ENCODE data around the gene SHANK1. TPM values are rescaled to one million over a fixed set of nuclear protein-coding genes. Genes with fewer than 3 reads are reported as not detected.
A peak's percentile ranks its signal among the peaks of the same experiment; 100 is the strongest.

Gene SHANK1
- total and polyA plus RNA-seq, 11 donors: 0.03 to 2.1 (median 0.44) TPM; not detected in 1

- Histone ChIP-seq H3K9me3 (peaks cover 0 to 7% (median 0%) of the 10 kb centered on the region in 12 donors), H3K36me3 (no peaks in the 10 kb centered on the region), H3K27me3 (peaks cover 10 to 70% (median 32%) of the 10 kb centered on the region in 9 donors), H3K27ac (no peak overlapping the region), H3K4me1 (peaks cover 0 to 19% (median 5%) of the 10 kb centered on the region in 12 donors), H3K4me3 (no peak overlapping the region)
- 19 to 35% (median 29%) methylated on average over 5 to 6 of the region's 6 CpGs for WGBS, 4 donors
- ATAC-seq (no peak), DNase-seq (no peak)
- TF ChIP-seq POLR2A (IDR thresholded peaks at IDR 0.05) (no peak), CTCF (IDR thresholded peaks at IDR 0.05) (no peak)
- intact Hi-C loops (cut with DNase I): no loop called here
Observed at GRCh38 chr19:50660088-50660366, 59.6 kb downstream of the SHANK1 start.

GRCh38 chr19:50659318-50660087 lies 60.1 kb downstream of the SHANK1 start:
- no peak for ATAC-seq
- Histone ChIP-seq H3K27me3 (peaks cover 8 to 65% (median 32%) of the 10 kb centered on the region in 9 donors), H3K4me1 (peaks cover 0 to 19% (median 5%) of the 10 kb centered on the region in 12 donors), H3K27ac (no peak overlapping the region), H3K36me3 (no peaks in the 10 kb centered on the region), H3K4me3 (peak overlapping the region in 9 of 12 donors; percentile 13 to 49 (median 41)), H3K9me3 (peaks cover 0 to 10% (median 0%) of the 10 kb centered on the region in 12 donors)
- no peak for DNase-seq
- 1 to 3% (median 3%) methylated on average over 28 to 36 of the region's 37 CpGs for WGBS, 4 donors
- intact Hi-C loops (cut with DNase I): no loop called here
- TF ChIP-seq POLR2A (IDR thresholded peaks at IDR 0.05) (no peak), CTCF (IDR thresholded peaks at IDR 0.05) (no peak)

- H3K27ac ChIP-seq: peak overlapping the region in 5 of 12 donors; percentile 5 to 64 (median 45)
Observed at GRCh38 chr19:50658441-50659317, 60.9 kb downstream of the SHANK1 start.

More at GRCh38 chr19:50658441-50659317, 60.9 kb downstream of the SHANK1 start:
- peak; percentile 46 to 83 (median 54) for DNase-seq
- Histone ChIP-seq H3K27me3 (peaks cover 8 to 62% (median 32%) of the 10 kb centered on the region in 9 donors), H3K4me3 (peak overlapping the region in 10 of 12 donors; percentile 13 to 49 (median 40)), H3K9me3 (peaks cover 0 to 10% (median 0%) of the 10 kb centered on the region in 12 donors), H3K36me3 (no peaks in the 10 kb centered on the region), H3K4me1 (peaks cover 0 to 19% (median 5%) of the 10 kb centered on the region in 12 donors)
- ATAC-seq: peak; percentile 23 to 85 (median 78)
- intact Hi-C loops (cut with DNase I): no loop called here
- TF ChIP-seq CTCF (IDR thresholded peaks at IDR 0.05) (no peak), POLR2A (IDR thresholded peaks at IDR 0.05) (peak in 1 of 2 donors; percentile 8)
- WGBS, 4 donors: 1 to 6% (median 2%) methylated on average over 24 to 67 of the region's 67 CpGs

Measured in heart left ventricle (tissue), 16 donors.